HEK293 (cell line): ENCODE results near the gene DRP2.

Source experiments
- CTCF ChIA-PET: fragments of 350-600 bp; formaldehyde crosslinking; extraction: SDS; loops from one replicate; lab custom pipeline; 2021; ENCODE audit warnings: antibody characterized with exemption; lab: Yijun Ruan, JAX
- POLR2A ChIA-PET: fragments of 300-600 bp; formaldehyde crosslinking; extraction: SDS; loops from one replicate; lab custom pipeline; 2020; ENCODE audit warnings: antibody characterized with exemption, inconsistent platforms; lab: Yijun Ruan, JAX
- H3K27ac ChIP-seq: fragments of 200-500 bp; sonication (Bioruptor generic); 2 replicates; pipeline ENCODE4 v1.5.1; 2014; ENCODE audit warnings: low read depth, low read length, control low read depth, inconsistent platforms; ENCODE audit errors: extremely low read depth
- H3K36me3 ChIP-seq, 2 experiments: fragments of 200-500 bp in 1 of 2; sonication (Bioruptor generic) in 1 of 2; 1 replicate in 1 of 2; 2 replicates in 1 of 2; pipeline ENCODE4 v1.5.1; 2014 to 2017; ENCODE audit warnings: inconsistent platforms in 2 of 2, low read length in 2 of 2; ENCODE audit not compliant: control insufficient read depth in 2 of 2, insufficient read depth in 1 of 2
- H3K4me1 ChIP-seq: fragments of 200-500 bp; sonication (Bioruptor generic); 2 replicates; pipeline ENCODE4 v1.5.1; 2014; ENCODE audit warnings: mild to moderate bottlenecking, low read length, inconsistent platforms; ENCODE audit not compliant: control insufficient read depth, insufficient read depth
- H3K4me3 ChIP-seq: 2 replicates; pipeline ENCODE4 v1.5.1; 2011; ENCODE audit warnings: low read depth, mild to moderate bottlenecking, control low read depth, low read length, moderate library complexity
- H3K9me3 ChIP-seq: fragments of 200-500 bp; sonication (Bioruptor generic); 2 replicates; pipeline ENCODE4 v1.5.1; 2014; ENCODE audit warnings: low read depth, low read length, inconsistent platforms; ENCODE audit not compliant: control insufficient read depth, insufficient read depth
- AEBP2 ChIP-seq: fragments of 450-650 bp; formaldehyde crosslinking; IDR thresholded peaks from 2 replicates; pipeline ENCODE4 v1.5.1; 2016; ENCODE audit warnings: missing biosample characterization, missing genetic modification characterization, borderline replicate concordance
- EGR2 ChIP-seq: fragments of 450-650 bp; formaldehyde crosslinking; IDR thresholded peaks from 2 replicates; pipeline ENCODE4 v1.5.1; 2016; ENCODE audit warnings: low read depth, missing biosample characterization, missing genetic modification characterization
- IKZF3 ChIP-seq: fragments of 450-650 bp; IDR thresholded peaks from 2 replicates; pipeline ENCODE4 v1.5.0; 2018; ENCODE audit warnings: missing biosample characterization, mild to moderate bottlenecking, missing genetic modification characterization, moderate library complexity
- KLF8 ChIP-seq: fragments of 450-650 bp; formaldehyde crosslinking; IDR thresholded peaks from 2 replicates; pipeline ENCODE4 v1.5.1; 2016; ENCODE audit warnings: missing biosample characterization, missing genetic modification characterization
- SP2 ChIP-seq: fragments of 450-650 bp; formaldehyde crosslinking; IDR thresholded peaks from 2 replicates; pipeline ENCODE4 v1.5.1; 2016; ENCODE audit warnings: missing biosample characterization, missing genetic modification characterization
- SP7 ChIP-seq: fragments of 450-650 bp; formaldehyde crosslinking; IDR thresholded peaks from 2 replicates; pipeline ENCODE4 v1.5.1; 2016; ENCODE audit warnings: missing biosample characterization, missing genetic modification characterization
- TCF7L2 ChIP-seq: IDR thresholded peaks from 2 replicates; pipeline ENCODE4 v1.6.1; 2011; ENCODE audit warnings: low read depth, mild to moderate bottlenecking, inconsistent platforms, low read length, moderate library complexity, borderline replicate concordance
- ZBTB17 ChIP-seq: fragments of 450-650 bp; formaldehyde crosslinking; IDR thresholded peaks from 2 replicates; pipeline ENCODE4 v1.5.1; 2016; ENCODE audit warnings: missing biosample characterization, missing genetic modification characterization
- ZBTB7A ChIP-seq: fragments of 450-650 bp; formaldehyde crosslinking; IDR thresholded peaks from 2 replicates; pipeline ENCODE4 v1.5.1; 2016; ENCODE audit warnings: low read depth, missing biosample characterization, missing genetic modification characterization
- ZFHX2 ChIP-seq: fragments of 450-650 bp; formaldehyde crosslinking; conservative IDR thresholded peaks from 2 replicates; pipeline ENCODE4 v1.5.1; 2016; ENCODE audit warnings: missing biosample characterization, missing genetic modification characterization
- ZFP41 ChIP-seq: fragments of 450-650 bp; formaldehyde crosslinking; IDR thresholded peaks from 2 replicates; pipeline ENCODE4 v1.5.1; 2016; ENCODE audit warnings: missing biosample characterization, missing genetic modification characterization, borderline replicate concordance
- ZNF174 ChIP-seq: fragments of 450-650 bp; formaldehyde crosslinking; IDR thresholded peaks from 2 replicates; pipeline ENCODE4 v1.5.0; 2017; ENCODE audit warnings: missing biosample characterization, mild to moderate bottlenecking, missing genetic modification characterization
- ZNF19 ChIP-seq: fragments of 450-650 bp; formaldehyde crosslinking; IDR thresholded peaks from 2 replicates; pipeline ENCODE4; 2016; ENCODE audit warnings: missing biosample characterization, missing genetic modification characterization, low read depth
- ZNF223 ChIP-seq: fragments of 450-650 bp; formaldehyde crosslinking; IDR thresholded peaks from 2 replicates; pipeline ENCODE4 v1.5.1; 2016; ENCODE audit warnings: missing biosample characterization, missing genetic modification characterization
- ZNF324 ChIP-seq: fragments of 450-650 bp; formaldehyde crosslinking; IDR thresholded peaks from 2 replicates; pipeline ENCODE4 v1.5.1; 2016; ENCODE audit warnings: missing biosample characterization, missing genetic modification characterization
- ZNF335 ChIP-seq: fragments of 450-650 bp; formaldehyde crosslinking; conservative IDR thresholded peaks from 2 replicates; pipeline ENCODE4 v1.5.1; 2016; ENCODE audit warnings: missing biosample characterization, missing genetic modification characterization
- ZNF362 ChIP-seq: fragments of 450-650 bp; formaldehyde crosslinking; IDR thresholded peaks from 2 replicates; pipeline ENCODE4 v1.5.1; 2016; ENCODE audit warnings: missing biosample characterization, missing genetic modification characterization
- ZNF394 ChIP-seq: fragments of 450-650 bp; formaldehyde crosslinking; IDR thresholded peaks from 2 replicates; pipeline ENCODE4 v1.5.1; 2016; ENCODE audit warnings: missing biosample characterization, missing genetic modification characterization, mild to moderate bottlenecking, moderate library complexity, borderline replicate concordance
- ZNF433 ChIP-seq: fragments of 450-650 bp; formaldehyde crosslinking; IDR thresholded peaks from 2 replicates; pipeline ENCODE4 v1.5.1; 2016; ENCODE audit warnings: missing biosample characterization, missing genetic modification characterization, low read depth
- ZNF473 ChIP-seq: fragments of 450-650 bp; formaldehyde crosslinking; IDR thresholded peaks from 2 replicates; pipeline ENCODE4 v1.5.1; 2017; ENCODE audit warnings: missing biosample characterization, missing genetic modification characterization
- ZNF501 ChIP-seq: fragments of 450-650 bp; formaldehyde crosslinking; IDR thresholded peaks from 2 replicates; pipeline ENCODE4 v1.5.1; 2016; ENCODE audit warnings: missing biosample characterization, missing genetic modification characterization
- ZNF558 ChIP-seq: fragments of 450-650 bp; formaldehyde crosslinking; IDR thresholded peaks from 2 replicates; pipeline ENCODE4 v1.5.1; 2016; ENCODE audit warnings: missing biosample characterization, missing genetic modification characterization
- ZNF560 ChIP-seq: fragments of 450-650 bp; formaldehyde crosslinking; IDR thresholded peaks from 2 replicates; pipeline ENCODE4 v1.5.1; 2017; ENCODE audit warnings: missing biosample characterization, missing genetic modification characterization, borderline replicate concordance
- ZNF596 ChIP-seq: fragments of 450-650 bp; IDR thresholded peaks from 2 replicates; pipeline ENCODE4 v1.5.0; 2018; ENCODE audit warnings: missing biosample characterization, mild to moderate bottlenecking, missing genetic modification characterization, moderate library complexity
- ZNF629 ChIP-seq: fragments of 450-650 bp; formaldehyde crosslinking; IDR thresholded peaks from 2 replicates; pipeline ENCODE4 v1.5.1; 2017; ENCODE audit warnings: missing biosample characterization, missing genetic modification characterization
- ZNF654 ChIP-seq: fragments of 450-650 bp; formaldehyde crosslinking; IDR thresholded peaks from 2 replicates; pipeline ENCODE4 v1.5.1; 2016; ENCODE audit warnings: low read depth, missing biosample characterization, missing genetic modification characterization
- ZNF664 ChIP-seq: fragments of 450-650 bp; formaldehyde crosslinking; IDR thresholded peaks from 2 replicates; pipeline ENCODE4 v1.5.1; 2016; ENCODE audit warnings: missing biosample characterization, missing genetic modification characterization
- TF ChIP-seq, protein P1 (sequence below): fragments of 450-650 bp; formaldehyde crosslinking; IDR thresholded peaks from 2 replicates; pipeline ENCODE4 v1.5.1; 2016; ENCODE audit warnings: missing biosample characterization, missing genetic modification characterization
- TF ChIP-seq, protein P2 (sequence below): fragments of 450-650 bp; formaldehyde crosslinking; IDR thresholded peaks from 2 replicates; pipeline ENCODE4 v1.5.1; 2017; ENCODE audit warnings: missing biosample characterization, missing genetic modification characterization

DRP2 gene

DNA sequence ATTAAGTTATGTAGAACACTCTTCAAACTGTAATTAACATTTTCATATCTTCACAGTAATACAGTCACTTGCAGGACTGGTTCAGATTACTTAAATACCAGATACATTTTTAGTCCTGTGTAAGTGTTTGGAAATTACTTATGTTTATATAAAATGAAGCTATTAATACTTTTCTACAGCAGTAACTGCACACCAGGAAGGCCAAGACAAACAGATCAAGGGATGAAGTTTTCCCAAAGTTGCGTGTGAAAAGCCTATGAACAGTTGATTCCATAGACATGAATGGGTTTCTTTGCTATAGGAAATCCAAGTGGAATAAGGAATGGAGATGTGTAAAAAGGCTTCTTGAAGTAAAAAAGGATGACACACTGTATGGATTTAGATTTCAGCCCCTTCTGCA, 28.9 kb upstream of the DRP2 start:
- Histone ChIP-seq H3K27ac (no peak overlapping the region), H3K9me3 (no peaks in the 10 kb centered on the region; the same call in 1 of the 2 replicates), H3K4me1 (no peaks in the 10 kb centered on the region), H3K4me3 (no peak overlapping the region), H3K36me3 (no peaks in the 10 kb centered on the region)
- CTCF ChIA-PET, result no interaction called here
- TF ChIP-seq ZNF654 (no peak), EGR2 (tag by site-specific recombination) (no peak), ZNF223 (tag by site-specific recombination) (no peak), ZNF664 (tag by site-specific recombination) (no peak), ZNF629 (tag by site-specific recombination) (no peak), IKZF3 (tag by site-specific recombination) (no peak), ZNF324 (tag by site-specific recombination) (no peak), AEBP2 (tag by site-specific recombination) (no peak), ZNF433 (tag by site-specific recombination) (no peak), KLF8 (tag by site-specific recombination) (no peak), ZNF558 (tag by site-specific recombination) (no peak), ZNF394 (no peak), ZFP41 (tag by site-specific recombination) (no peak), TCF7L2 (no peak), ZNF362 (tag by site-specific recombination) (no peak)
- TF ChIP-seq, protein P1, sequence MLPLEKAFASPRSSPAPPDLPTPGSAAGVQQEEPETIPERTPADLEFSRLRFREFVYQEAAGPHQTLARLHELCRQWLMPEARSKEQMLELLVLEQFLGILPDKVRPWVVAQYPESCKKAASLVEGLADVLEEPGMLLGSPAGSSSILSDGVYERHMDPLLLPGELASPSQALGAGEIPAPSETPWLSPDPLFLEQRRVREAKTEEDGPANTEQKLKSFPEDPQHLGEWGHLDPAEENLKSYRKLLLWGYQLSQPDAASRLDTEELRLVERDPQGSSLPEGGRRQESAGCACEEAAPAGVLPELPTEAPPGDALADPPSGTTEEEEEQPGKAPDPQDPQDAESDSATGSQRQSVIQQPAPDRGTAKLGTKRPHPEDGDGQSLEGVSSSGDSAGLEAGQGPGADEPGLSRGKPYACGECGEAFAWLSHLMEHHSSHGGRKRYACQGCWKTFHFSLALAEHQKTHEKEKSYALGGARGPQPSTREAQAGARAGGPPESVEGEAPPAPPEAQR (tag by site-specific recombination), result no peak
- POLR2A ChIA-PET, result no interaction called here

DNA sequence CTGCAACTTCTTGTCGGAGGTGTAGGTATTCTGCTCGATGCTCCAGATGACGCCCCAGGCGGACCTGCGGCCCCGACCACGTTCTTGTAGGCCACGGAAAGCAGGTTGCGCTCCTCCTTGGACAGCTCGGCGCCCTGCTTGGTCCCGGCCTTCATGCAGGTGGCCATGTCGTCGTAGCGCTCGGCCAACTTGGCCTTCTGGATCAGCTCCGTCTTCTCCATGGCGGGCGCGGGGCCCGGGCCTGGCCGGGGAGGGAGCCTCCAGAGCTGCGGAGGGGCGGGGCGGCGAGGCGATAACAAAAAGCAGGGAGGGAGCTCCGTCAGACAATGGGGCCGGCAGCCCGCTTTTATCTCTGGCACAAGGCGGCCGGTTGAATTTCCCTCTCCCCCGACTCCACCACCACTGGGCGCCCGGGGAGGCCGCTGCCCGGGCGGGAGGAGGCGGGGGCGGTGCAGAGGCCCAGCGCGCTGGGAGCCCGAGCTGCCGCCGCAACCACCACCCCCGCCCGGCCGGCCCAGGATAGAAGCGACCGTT, 28.3 kb upstream of the DRP2 start:
- Histone ChIP-seq H3K4me3 (no peak overlapping the region), H3K9me3 (no peaks in the 10 kb centered on the region; the same call in 1 of the 2 replicates), H3K27ac (no peak overlapping the region), H3K36me3 (no peaks in the 10 kb centered on the region), H3K4me1 (no peaks in the 10 kb centered on the region)
- TF ChIP-seq ZFP41 (tag by site-specific recombination) (no peak), ZNF473 (tag by site-specific recombination) (no peak), ZNF654 (no peak), ZNF560 (tag by site-specific recombination) (no peak), ZNF501 (tag by site-specific recombination) (no peak), SP2 (tag by site-specific recombination) (no peak), ZNF19 (tag by site-specific recombination) (no peak), ZBTB17 (tag by site-specific recombination) (no peak), ZNF596 (no peak), EGR2 (tag by site-specific recombination) (no peak), ZFHX2 (no peak), ZNF174 (tag by site-specific recombination) (no peak), ZBTB7A (tag by site-specific recombination) (no peak), ZNF362 (tag by site-specific recombination) (no peak), SP7 (tag by site-specific recombination) (no peak), ZNF335 (tag by site-specific recombination) (no peak)
- TF ChIP-seq, protein P2, sequence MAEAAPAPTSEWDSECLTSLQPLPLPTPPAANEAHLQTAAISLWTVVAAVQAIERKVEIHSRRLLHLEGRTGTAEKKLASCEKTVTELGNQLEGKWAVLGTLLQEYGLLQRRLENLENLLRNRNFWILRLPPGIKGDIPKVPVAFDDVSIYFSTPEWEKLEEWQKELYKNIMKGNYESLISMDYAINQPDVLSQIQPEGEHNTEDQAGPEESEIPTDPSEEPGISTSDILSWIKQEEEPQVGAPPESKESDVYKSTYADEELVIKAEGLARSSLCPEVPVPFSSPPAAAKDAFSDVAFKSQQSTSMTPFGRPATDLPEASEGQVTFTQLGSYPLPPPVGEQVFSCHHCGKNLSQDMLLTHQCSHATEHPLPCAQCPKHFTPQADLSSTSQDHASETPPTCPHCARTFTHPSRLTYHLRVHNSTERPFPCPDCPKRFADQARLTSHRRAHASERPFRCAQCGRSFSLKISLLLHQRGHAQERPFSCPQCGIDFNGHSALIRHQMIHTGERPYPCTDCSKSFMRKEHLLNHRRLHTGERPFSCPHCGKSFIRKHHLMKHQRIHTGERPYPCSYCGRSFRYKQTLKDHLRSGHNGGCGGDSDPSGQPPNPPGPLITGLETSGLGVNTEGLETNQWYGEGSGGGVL (tag by site-specific recombination), result no peak
- POLR2A ChIA-PET, result interaction anchor here (0.8 kb wide), 1 partner anchor 8 kb away, joined by 3 read pairs; no protein-coding TSS in a partner anchor
- CTCF ChIA-PET, result interaction anchor here (0.5 to 1.0 kb wide), 4 partner anchors 13 to 116 kb away, joined by 3 to 5 read pairs (median 4); no protein-coding TSS in a partner anchor
